Astrocyte (in vitro differentiated cells and primary cell): ENCODE measurements around the gene ATP11A. TPM values are rescaled to one million over a fixed set of nuclear protein-coding genes. Genes with fewer than 3 reads are reported as not detected.

Experiments
- DNase-seq: peaks from one replicate; pipeline ENCODE4 v3.0.0-alpha.2; 2010; ENCODE audit warnings: low read depth
- FAIRE-seq: peaks from 2 replicates; lab custom pipeline; 2011; peaks lifted over from hg19 to GRCh38; lab: Jason Lieb, UNC
- H2AFZ ChIP-seq: 2 replicates; pipeline ENCODE4 v1.6.0; 2012; ENCODE audit warnings: low read depth, low read length, inconsistent platforms
- H3K27ac ChIP-seq: 2 replicates; pipeline ENCODE4 v1.5.1; 2011; ENCODE audit warnings: low read depth, low read length, inconsistent platforms
- H3K27me3 ChIP-seq: 2 replicates; pipeline ENCODE4 v1.6.0; 2011; ENCODE audit warnings: low read length, inconsistent platforms; ENCODE audit not compliant: insufficient read depth
- H3K36me3 ChIP-seq: 2 replicates; pipeline ENCODE4 v1.5.1; 2011; ENCODE audit warnings: low read length, inconsistent platforms; ENCODE audit not compliant: insufficient read depth
- H3K4me1 ChIP-seq: 2 replicates; pipeline ENCODE4 v1.5.1; 2011; ENCODE audit warnings: low read length, inconsistent platforms; ENCODE audit not compliant: insufficient read depth
- H3K4me2 ChIP-seq: 2 replicates; pipeline ENCODE4 v1.6.0; 2012; ENCODE audit warnings: low read length, inconsistent platforms
- H3K4me3 ChIP-seq: 2 replicates; pipeline ENCODE4 v1.5.1; 2011; ENCODE audit warnings: low read depth, mild to moderate bottlenecking, low read length, inconsistent platforms; ENCODE audit not compliant: insufficient read depth
- H3K79me2 ChIP-seq: 2 replicates; pipeline ENCODE4 v1.6.0; 2012; ENCODE audit warnings: mild to moderate bottlenecking, low read length, inconsistent platforms; ENCODE audit not compliant: insufficient read depth
- H3K9ac ChIP-seq: 2 replicates; pipeline ENCODE4 v1.6.0; 2012; ENCODE audit warnings: mild to moderate bottlenecking, low read length, inconsistent platforms
- H3K9me3 ChIP-seq: 2 replicates; pipeline ENCODE4 v1.5.1; 2012; ENCODE audit warnings: low read depth, mild to moderate bottlenecking, low read length, inconsistent platforms; ENCODE audit not compliant: insufficient read depth
- H4K20me1 ChIP-seq: 2 replicates; pipeline ENCODE4 v1.6.0; 2012; ENCODE audit warnings: low read length, inconsistent platforms; ENCODE audit not compliant: insufficient read depth
- H3K27ac Mint-ChIP-seq: one replicate; pipeline ENCODE4 v1.8.0; 2021; ENCODE audit warnings: mild to moderate bottlenecking, mixed read lengths; ENCODE audit not compliant: unreplicated experiment
- H3K27me3 Mint-ChIP-seq: one replicate; pipeline ENCODE4 v1.8.0; 2021; ENCODE audit warnings: low read depth, mixed read lengths; ENCODE audit not compliant: unreplicated experiment
- H3K36me3 Mint-ChIP-seq: one replicate; pipeline ENCODE4 v1.8.0; 2021; ENCODE audit warnings: low read depth, mixed read lengths; ENCODE audit not compliant: unreplicated experiment
- H3K4me1 Mint-ChIP-seq: one replicate; pipeline ENCODE4 v1.8.0; 2021; ENCODE audit warnings: low read depth, mixed read lengths; ENCODE audit not compliant: unreplicated experiment
- H3K4me3 Mint-ChIP-seq: one replicate; pipeline ENCODE4 v1.8.0; 2021; ENCODE audit warnings: mild to moderate bottlenecking, moderate library complexity, mixed read lengths; ENCODE audit not compliant: unreplicated experiment
- H3K9me3 Mint-ChIP-seq: one replicate; pipeline ENCODE4 v1.8.0; 2021; ENCODE audit warnings: mild to moderate bottlenecking, mixed read lengths; ENCODE audit not compliant: unreplicated experiment
- CTCF ChIP-seq: IDR thresholded peaks from 2 replicates; pipeline ENCODE4 v1.5.1; 2011; ENCODE audit warnings: low read depth, mild to moderate bottlenecking, inconsistent platforms, low read length, moderate library complexity; ENCODE audit not compliant: insufficient read depth
- EZH2 ChIP-seq: IDR thresholded peaks from 2 replicates; pipeline ENCODE4 v1.6.1; 2012; ENCODE audit warnings: mild to moderate bottlenecking, low read length, inconsistent platforms; ENCODE audit not compliant: insufficient read depth
- total RNA-seq: library from RNA; stranded (reverse); gene quantifications from 2 replicates; pipeline ENCODE4 v1.2.1, GENCODE V29; 2021

The ATP11A gene
- total RNA-seq, 1 donor from 2014 or later = 38.9 TPM

GRCh38 chr13:112651311-112651710 is 38.5 kb upstream of the ATP11A start:
- Histone ChIP-seq H3K27ac (no peak overlapping the region), H3K36me3 (no peaks in the 10 kb centered on the region), H3K4me2 (no peak overlapping the region), H3K4me1 (no peaks in the 10 kb centered on the region), H3K79me2 (no peaks in the 10 kb centered on the region), H4K20me1 (no peaks in the 10 kb centered on the region), H3K9ac (no peak overlapping the region), H2AFZ (no peak overlapping the region), H3K9me3 (no peaks in the 10 kb centered on the region), H3K4me3 (no peak overlapping the region), H3K27me3 (no peaks in the 10 kb centered on the region)
- Mint-ChIP-seq H3K27me3 (peaks cover 24% of the 10 kb centered on the region), H3K27ac (no peak overlapping the region), H3K4me3 (no peak overlapping the region), H3K4me1 (peaks cover 19% of the 10 kb centered on the region), H3K36me3 (peaks cover 4% of the 10 kb centered on the region), H3K9me3 (no peaks in the 10 kb centered on the region)
- no peak for TF ChIP-seq EZH2
- TF ChIP-seq CTCF = no peak
- no peak for FAIRE-seq
- DNase-seq = peak; percentile 8

DNA sequence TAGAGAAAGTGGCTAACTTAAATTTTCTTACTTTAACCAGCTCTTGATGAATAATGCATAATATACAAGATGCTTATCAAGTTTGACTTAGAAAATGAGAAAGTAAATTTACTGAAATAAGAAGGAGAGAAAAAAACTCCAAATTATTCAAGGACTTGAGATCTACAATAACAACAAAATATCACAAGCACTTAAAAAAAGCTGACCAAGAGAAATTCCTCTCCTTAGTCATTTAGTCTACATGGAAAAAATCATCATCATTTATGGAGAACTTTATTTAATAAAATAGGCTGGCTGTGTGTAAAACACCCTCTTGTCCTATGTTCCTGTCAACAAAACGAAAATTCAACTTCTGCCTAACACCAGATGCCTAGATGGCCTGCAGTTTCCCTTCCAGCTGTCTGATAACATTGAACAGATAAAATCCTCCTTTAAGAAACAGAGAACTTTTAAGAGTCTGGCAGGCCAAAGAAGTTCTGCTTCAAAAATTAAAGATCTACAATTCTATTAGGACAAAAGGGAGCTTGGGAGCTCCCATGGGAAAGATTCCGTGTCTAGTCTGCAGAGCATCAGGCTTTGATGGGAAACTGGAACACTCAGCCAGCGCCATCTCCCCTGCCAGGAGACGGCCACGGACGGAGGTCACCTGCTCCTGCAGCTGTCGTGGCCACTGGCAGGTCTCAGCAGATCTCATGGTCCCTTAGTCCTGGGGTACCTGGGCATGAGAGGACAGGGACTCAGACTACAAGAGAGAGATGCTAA is 37.9 kb upstream of the ATP11A start:
- Histone ChIP-seq H3K27me3 (no peaks in the 10 kb centered on the region), H3K36me3 (no peaks in the 10 kb centered on the region), H3K4me2 (no peak overlapping the region), H4K20me1 (no peaks in the 10 kb centered on the region), H3K27ac (no peak overlapping the region), H3K9me3 (no peaks in the 10 kb centered on the region), H3K4me3 (no peak overlapping the region), H3K79me2 (no peaks in the 10 kb centered on the region), H2AFZ (no peak overlapping the region), H3K4me1 (no peaks in the 10 kb centered on the region), H3K9ac (no peak overlapping the region)
- Mint-ChIP-seq H3K36me3 (peaks cover 4% of the 10 kb centered on the region), H3K4me3 (peak overlapping the region; percentile 6), H3K4me1 (peaks cover 19% of the 10 kb centered on the region), H3K27ac (no peak overlapping the region), H3K9me3 (no peaks in the 10 kb centered on the region), H3K27me3 (peaks cover 22% of the 10 kb centered on the region)
- TF ChIP-seq CTCF (no peak), EZH2 (no peak)
- DNase-seq (no peak), FAIRE-seq (no peak)

GRCh38 chr13:112652512-112653070 is 37.2 kb upstream of the ATP11A start:
- peaks cover 4% of the 10 kb centered on the region for H3K36me3 Mint-ChIP-seq
- peaks cover 22% of the 10 kb centered on the region for H3K27me3 Mint-ChIP-seq
- FAIRE-seq (no peak), DNase-seq (no peak)
- Histone ChIP-seq H3K4me2 (no peak overlapping the region), H3K4me1 (no peaks in the 10 kb centered on the region), H3K27ac (no peak overlapping the region), H3K9me3 (no peaks in the 10 kb centered on the region), H3K27me3 (no peaks in the 10 kb centered on the region), H3K4me3 (no peak overlapping the region), H4K20me1 (no peaks in the 10 kb centered on the region), H3K9ac (no peak overlapping the region), H2AFZ (no peak overlapping the region), H3K36me3 (no peaks in the 10 kb centered on the region), H3K79me2 (no peaks in the 10 kb centered on the region)
- H3K4me3 Mint-ChIP-seq = peak overlapping the region; percentile 6
- no peak for TF ChIP-seq CTCF
- TF ChIP-seq EZH2 = no peak
- no peaks in the 10 kb centered on the region for H3K9me3 Mint-ChIP-seq
- peaks cover 19% of the 10 kb centered on the region for H3K4me1 Mint-ChIP-seq
- H3K27ac Mint-ChIP-seq = no peak overlapping the region
